NCI-H146 treated with DMSO at 0.1 percent for 48 hours (cell line): ENCODE results near the gene ZNF318.

Experiments used
- DNase-seq: peaks from one replicate; lab custom pipeline; 2025; ENCODE audit not compliant: unreplicated experiment; lab: John Stamatoyannopoulos, UW

The ZNF318 gene

DNA sequence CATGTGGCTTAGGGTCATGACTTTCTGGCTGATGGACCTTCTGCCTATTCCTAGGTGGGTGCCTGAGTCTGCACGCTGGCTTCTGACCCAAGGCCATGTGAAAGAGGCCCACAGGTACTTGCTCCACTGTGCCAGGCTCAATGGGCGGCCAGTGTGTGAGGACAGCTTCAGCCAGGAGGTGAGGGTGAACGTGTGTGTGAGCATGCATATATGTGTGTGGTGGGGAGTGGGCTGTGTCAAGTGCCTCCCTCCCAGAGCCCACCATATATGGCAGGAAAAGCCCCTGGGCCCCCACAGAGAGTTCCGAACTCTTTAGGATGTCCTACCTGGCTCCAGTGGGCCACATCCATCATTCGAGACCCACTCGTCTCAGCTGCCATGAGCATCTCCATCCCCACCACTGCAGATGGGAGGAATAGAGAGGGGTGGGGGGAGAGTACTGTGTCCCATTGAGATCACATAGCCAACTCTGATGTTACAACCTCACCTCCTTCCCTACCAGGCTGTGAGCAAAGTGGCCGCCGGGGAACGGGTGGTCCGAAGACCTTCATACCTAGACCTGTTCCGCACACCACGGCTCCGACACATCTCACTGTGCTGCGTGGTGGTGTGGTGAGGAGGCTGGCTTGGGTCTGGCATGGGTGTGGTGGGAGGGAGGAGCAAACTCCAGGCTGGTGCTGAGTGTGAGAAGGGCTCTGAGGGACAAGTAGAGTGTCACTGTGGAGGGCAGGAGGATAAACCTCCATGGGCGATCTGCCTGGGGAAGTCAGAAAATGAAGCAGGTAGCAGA lies 68.2 kb downstream of the ZNF318 start:
- DNase-seq, result no peak

DNA sequence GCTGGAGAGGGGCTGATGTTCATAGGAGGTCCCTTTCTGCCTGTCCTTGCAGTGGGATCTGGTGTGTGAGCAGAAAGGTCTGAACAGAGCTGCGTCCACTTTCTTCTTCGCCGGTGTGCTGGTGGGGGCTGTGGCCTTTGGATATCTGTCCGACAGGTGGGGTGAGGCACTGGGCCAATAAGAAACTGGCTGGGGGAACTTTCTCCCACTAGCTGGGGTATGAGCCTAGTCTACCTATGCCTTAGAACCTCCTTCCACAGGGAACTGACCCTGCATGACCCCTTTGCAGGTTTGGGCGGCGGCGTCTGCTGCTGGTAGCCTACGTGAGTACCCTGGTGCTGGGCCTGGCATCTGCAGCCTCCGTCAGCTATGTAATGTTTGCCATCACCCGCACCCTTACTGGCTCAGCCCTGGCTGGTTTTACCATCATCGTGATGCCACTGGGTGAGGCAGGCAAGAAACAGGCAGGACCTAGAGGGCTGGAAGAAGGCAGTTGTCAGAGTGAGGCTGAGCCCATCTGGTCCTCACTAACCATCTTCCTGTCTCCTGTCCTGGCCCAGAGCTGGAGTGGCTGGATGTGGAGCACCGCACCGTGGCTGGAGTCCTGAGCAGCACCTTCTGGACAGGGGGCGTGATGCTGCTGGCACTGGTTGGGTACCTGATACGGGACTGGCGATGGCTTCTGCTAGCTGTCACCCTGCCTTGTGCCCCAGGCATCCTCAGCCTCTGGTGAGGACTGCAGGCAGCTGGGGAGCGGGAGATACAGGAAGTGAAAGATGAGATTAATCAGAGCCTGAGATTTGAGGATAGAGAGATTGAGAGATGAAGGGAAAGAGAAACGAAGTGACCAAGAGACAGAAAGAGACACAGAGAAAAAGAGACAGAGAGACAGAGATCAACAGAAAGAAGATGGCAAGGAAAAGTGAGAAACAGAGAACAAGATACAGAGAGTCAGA lies 69.8 kb downstream of the ZNF318 start:
- DNase-seq, result no peak

DNA sequence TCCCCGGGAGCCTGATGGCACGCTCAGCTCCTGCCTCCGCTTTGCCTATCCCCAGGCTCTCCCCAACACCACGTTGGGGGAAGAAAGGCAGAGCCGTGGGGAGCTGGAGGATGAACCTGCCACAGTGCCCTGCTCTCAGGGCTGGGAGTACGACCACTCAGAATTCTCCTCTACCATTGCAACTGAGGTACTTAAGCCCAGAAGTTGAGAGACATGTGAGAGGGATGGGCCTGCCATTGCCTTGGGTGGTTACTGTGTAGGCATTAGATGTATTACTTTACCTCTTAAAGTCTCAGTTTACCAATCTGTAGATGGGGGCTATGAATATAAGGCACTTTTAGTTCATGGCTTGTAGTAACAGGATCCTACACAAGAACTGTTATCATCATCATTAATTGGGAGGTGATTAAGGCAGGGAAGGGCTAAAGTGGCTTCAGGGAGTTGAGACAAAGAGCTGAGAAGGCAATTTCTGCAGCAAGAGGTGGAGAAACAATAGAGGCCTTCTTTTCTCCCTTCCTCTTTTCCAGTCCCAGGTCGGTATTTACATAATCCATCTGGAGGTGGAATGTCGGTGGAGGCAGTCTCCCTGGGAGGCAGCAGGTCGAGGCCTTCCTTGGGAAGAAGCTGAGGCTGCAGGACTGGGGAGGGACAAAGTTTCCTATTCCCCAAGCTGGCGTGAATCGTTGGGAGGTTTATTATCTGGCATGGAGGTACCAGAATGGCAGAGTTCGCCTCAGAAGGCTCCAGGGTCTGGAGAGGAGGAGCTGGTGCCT lies 70.7 kb downstream of the ZNF318 start:
- DNase-seq, result no peak

DNA sequence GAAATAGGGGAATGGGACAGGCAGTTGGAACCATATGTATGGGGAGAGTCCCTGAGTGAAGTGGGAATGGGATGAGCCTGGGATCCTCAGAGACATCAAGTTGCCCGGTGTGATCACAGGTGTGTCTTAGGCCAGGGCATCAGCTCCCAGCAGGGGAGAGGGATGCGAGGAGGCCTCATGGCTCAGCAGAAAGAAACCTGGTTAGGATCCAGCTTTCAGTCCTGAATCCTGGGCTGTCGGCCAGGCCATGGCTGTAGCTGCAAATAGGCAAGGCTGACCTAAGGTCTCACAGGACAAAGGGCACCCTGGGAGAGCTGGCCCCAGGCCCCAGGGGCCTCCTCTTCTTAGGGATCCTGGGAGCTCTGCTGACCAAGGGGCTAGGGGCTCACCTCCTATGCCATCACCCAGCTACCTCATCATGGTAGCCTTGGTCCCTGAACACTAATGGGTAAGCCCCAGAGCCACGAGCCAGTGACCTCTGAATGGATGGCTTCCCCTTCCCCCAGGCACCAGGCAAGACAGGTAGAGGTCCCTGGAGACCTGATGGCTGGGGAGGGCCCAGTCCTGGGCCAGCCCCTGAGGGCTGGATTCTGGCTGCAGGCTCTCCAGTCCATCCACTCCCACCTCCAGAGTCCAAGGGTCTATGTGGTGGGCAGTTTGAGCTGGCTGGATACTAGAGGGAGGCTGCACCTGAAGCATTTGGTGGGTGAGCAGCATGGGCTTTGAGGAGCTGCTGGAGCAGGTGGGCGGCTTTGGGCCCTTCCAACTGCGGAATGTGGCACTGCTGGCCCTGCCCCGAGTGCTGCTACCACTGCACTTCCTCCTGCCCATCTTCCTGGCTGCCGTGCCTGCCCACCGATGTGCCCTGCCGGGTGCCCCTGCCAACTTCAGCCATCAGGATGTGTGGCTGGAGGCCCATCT lies 71.5 kb downstream of the ZNF318 start, which contains the start of gene SLC22A7:
SLC22A7 (plus strand) TSS at position 617 of the 921 bp plus-strand sequence; CDS start at position 716, 99 bp downstream.
- DNase-seq, result no peak

DNA sequence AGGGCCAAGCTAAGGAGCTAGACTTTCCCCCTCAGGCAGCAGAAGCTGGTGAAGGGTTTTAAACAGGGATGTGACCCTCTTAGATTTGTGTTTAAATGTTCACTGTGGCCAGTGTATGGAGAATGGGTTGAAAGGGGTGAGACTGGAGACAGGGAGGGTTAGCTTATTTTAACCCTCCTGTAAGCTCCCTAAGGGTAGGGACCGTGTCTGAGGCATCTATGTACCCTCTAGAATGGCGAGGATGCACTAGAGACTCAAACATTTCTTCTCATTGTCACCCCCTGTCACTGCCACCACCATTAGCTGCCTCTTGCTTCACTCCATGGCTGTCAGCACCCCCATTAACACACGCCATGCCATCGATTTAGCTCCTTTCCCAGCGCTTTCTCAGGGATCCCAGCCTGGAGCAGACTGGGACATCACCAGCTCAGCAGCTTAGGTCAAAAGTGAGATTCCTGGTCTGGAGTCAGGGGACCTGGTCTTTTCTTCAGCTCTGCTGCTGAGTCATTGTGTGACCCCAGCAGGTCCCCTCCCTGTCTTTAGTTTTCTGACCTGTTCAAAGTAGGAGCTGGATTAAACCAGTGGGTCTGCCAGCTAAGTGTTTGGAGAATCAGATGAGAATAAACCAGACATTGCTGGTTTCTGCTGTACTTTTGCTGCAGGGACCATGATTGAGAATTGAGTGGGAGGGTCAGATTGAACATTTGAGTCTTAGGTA lies 72.5 kb downstream of the ZNF318 start:
- no peak for DNase-seq

DNA sequence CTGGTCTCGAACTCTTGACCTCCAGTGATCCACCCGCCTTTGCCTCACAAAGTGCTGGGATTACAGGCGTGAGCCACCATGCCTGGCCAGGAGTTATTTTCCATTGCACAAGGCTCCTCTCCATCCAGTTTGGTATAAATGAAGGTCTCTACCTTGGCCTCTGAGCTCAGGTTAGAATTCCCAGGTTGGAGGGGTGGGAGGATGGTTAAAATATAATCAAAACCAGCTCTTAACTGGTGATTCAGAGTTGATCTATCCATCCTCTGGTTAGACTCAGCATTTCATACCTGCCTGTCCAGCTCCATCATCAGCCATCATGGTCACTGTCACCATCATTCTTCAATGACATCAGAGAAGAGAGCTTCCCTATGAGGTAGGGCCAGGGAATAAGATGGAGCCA lies 74.0 kb downstream of the ZNF318 start:
- DNase-seq, result no peak

DNA sequence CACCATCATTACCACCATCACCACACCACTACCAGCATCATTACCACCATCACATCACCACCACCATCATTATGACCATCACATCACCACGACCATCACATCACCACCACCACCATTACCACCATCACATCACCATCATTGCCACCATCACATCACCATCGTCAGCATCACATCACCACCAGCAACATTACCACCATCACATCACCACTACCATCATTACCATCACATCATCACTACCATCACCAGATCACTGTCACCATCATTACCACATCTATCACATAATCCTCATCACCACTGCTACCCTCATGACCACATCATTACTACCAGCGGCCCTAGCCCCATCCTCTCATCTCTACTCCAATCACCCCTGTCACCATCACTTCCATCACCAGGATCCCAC lies 74.9 kb downstream of the ZNF318 start:
- DNase-seq, result no peak

DNA sequence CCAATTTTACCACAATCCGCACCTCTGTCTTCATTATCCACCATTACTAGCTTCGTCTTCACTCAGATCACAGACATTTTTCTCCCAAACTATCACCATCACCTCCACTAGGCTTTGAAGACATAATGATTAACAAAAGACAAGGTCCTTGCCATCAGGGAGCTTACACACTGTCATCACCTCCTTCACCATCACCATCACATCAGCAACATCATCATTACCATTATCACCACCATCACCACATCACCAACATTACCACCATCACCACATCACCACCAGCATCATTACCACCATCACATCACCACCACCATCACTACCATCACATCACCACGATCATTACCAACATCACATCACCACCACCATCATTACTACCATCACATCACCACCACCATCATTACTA lies 75.7 kb downstream of the ZNF318 start:
- DNase-seq, result no peak

DNA sequence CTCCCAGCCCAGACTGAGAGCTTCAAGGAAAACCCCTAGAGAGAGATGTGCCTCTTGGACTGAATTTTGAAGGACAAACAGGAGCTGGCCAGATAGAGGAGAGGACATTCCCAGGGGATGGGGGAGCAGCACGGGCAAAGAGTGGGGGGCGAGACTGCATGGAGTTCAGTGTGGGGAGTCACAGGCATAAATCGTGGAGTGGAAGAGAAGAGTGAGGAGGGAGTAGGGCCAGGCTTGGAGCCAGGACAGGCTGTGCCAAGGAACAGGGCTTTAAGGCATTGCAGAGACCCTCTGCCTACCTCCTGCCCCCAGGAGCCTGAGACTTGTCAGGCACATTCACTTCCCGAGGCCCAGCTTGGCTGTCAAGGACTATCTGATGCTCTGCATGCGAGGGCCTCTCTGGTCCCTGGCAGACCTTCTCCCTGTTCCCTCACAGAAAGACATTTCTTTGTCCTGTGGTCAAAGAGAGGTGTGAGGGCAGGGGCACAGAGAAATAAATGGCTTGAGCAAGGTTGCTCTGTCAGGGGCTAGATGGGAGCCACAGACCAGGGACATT lies 76.6 kb downstream of the ZNF318 start:
- DNase-seq, result no peak

DNA sequence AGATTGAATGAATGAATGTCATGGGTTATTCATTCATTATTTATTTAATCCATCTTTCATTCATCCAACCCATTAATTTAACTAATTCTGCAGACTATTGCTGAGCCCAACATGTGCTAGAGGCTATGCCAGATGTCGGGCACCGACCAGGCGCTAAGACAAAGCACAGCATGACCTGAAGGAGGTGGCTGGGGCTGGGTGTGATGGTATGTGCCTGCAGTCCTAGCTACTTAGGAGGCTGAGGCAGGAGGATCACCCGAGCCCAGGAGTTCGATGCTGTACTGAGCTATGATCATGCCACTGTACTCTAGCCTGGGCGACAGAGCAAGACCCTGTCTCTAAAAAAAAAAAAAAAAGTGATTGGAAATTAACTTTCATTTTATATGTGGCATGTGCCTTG lies 77.1 kb downstream of the ZNF318 start:
- DNase-seq, result no peak

DNA sequence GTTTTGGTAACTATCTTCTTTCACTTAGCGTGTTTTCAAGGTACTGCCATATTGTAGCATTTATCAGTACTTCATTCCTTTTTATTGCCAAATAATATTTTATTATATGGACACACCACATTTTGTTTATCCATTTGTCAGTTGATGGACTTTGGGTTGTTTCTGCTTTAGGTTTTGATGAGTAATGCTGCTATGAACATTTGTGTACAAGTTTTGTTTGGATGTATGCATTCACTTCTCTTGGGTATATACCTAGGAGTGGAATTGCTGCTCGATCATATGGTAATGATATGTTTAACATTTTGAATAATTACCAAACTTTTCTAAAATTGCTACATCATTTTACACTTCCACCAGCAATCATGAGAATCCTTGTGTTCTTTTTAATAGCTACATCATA lies 77.7 kb downstream of the ZNF318 start:
- DNase-seq, result no peak

DNA sequence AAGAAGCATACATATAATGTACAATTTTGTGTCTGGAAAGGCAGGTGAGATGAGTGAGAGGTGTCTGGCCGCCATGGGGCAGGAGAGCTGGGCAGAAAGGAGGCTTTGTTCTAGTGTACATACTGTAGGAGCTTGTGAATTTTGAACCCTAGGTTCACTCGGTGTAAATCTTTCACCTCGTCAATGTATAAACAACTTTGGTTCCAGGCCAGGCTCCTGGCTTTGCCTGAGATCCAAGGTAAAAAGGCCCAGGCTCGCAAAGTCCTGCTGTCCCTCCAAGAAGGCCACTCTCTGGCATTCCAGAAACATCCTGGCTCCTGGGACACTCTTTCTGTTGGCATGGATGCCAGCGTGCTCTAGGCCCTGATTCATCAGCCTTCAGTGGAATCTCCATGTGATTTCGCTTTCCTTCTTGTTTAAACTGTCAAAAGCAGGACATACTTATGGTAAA lies 78.5 kb downstream of the ZNF318 start:
- no peak for DNase-seq

DNA sequence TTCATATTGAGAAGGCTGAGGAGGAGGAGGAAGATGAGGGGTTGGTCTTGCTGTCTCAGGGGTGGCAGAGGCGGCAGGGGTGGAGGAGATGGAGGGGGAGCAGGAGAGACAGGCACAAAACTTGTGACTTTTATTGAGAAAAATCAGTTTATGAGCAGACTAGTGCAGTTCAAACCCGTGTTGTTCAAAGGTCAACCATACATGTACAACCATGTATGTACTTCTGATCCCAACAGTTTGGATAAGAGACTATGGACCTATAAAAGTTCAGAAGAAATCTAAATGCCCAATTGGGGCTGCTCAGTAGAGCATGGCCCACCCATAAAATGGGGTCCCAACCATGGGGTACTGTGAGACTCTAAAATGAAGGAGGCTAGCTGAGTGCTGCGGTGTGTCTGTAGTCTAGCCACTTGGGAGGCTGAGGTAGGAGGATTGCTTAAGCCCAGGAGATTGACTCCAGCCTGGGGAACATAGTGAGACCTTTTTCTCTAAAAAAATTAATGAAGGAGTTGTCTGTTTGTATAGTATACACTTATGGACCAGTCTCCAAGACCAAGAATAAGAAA lies 79.0 kb downstream of the ZNF318 start:
- DNase-seq, result no peak

DNA sequence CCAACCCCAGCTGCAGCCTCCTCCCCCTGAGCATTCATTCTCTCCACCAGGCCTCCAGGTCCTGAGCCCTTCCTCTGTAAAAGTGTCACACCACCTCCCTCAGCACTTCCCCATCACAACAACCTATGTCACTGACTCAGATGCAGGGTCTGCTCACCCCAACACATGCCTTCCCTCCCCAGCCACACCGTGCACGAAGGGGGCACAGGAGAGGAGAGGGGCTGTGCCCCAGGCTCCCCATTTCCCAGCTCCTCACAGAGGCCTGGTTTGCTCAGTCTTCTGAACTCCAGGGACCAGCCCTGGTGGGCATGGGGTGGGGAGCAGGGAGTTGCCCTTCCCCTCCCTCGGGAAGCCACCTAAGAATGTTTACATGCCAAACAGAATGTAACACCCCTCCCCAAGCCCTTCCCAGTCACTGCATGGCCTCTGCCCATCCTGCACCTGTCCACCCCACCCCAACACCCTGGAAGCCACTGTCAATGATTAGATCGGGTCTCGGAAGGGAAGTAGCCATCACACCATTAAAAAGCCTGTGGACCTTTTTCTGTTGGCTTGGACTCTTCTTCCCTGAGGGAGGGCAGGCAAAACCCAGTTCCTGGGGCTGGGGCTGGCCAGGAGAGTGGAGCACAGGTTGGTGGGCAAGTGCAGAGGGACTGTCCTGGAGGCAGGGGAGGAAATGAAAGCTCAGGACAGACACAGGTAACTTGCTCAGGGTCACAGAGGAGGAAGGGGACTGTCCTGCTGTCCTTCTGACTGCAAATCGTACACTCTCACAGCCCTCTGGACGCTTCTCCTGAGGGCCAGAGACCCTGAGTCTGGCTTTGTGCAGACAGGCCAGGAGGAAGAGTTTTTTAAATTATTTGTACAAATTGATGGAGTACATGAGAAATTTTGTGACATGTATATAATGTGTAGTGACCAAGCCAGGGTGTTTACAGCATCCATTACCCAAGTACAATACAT lies 81.4 kb downstream of the ZNF318 start:
- no peak for DNase-seq

DNA sequence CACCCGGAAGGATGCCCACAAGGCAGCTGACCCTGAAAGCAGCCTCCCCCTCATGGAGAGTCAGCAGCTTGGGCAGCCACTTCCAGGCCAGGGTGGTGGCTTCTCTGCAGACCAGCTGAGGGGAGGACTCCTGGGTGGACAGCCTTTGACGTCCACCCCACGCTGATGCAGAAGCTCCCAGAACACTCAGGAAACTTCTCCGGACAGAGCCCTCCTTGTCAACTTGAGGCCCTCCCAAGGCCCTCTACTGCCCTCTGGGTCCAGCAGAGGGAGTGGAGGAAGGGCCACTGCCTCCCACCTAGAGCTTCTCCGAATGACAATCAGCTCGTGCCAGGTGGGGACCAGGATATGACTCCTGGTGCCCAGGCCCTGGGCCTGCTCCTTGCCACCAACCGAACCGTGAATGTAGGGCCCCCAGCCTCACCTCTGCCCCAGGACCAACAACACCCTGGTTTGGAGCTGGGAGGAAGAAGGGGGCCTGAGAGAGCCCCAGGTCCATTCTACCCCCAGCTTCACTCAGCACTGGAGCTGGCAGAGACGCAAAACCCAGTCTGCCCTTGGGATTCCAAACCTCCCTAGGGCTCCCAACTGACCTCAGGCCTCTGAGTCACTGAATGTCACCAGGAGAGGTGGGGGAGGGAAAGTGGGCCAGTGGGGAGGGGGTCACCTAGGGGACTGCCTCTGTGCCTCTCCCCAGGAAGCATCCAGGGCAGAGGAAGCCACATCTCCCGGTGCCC lies 82.3 kb downstream of the ZNF318 start:
- no peak for DNase-seq

DNA sequence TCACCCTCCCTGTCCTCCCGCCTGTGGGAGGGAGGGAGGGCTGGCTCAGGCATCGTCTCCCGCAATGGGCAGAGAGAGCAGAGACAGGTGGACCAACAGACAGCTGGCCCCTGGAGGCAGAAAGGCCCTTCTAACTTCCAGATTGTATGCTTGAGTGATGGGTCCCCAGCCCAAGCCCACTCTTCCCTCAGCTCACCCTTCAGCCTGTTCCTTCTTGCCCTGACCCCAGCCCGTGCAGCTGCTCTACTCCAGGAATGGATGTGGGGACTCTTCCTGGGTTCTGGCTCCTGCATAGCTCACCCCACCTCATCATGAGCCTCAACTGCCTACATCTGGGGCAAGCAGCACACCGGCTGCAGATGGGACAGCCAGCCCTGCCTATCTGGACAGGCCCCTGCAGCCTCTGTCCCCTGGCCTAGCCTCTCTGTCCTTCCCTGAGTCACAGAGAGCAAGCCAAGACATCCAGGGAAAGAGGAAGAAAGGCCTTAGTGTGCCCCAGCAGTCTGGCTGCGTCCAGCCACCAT lies 82.9 kb downstream of the ZNF318 start:
- no peak for DNase-seq
